A549 treated with Hydrocortisone at 1 μM for 4 hours (cell line): ENCODE data around the gene TSLP. TPM values are rescaled to one million over a fixed set of nuclear protein-coding genes. Genes with fewer than 3 reads are reported as not detected.

ENCODE experiments used
- total RNA-seq: library from RNA; stranded (reverse); fragments of 200-300 nt; extraction: Qiagen RNA extraction; gene quantifications from 5 replicates; pipeline ENCODE4 v1.2.3, GENCODE V29; 2022

Gene TSLP
- not detected in 5 replicates for total RNA-seq

GRCh38 chr5:111071413-111071812 is at the start of gene TSLP:
Gene TSLP, plus strand, starts transcription at chr5:111071713. Its CDS starts 178 bp downstream, at chr5:111071891.

GRCh38 chr5:111092062-111092853 is 20.7 kb downstream of the TSLP start, which contains the start of gene WDR36:
Gene WDR36, plus strand, starts transcription at chr5:111092348. Its CDS starts 109 bp downstream, at chr5:111092457.

Other genes with a start within 250 kb of the TSLP start
- 11.4 to 19.0 TPM (median 14.8 TPM) in 5 replicates for gene WDR36, start 20.6 kb downstream of the TSLP start, total RNA-seq
- 0.01 to 0.25 TPM (median 0.15 TPM) in 4 of 5 replicates, not detected in the other for gene CAMK4, start 152.7 kb downstream of the TSLP start, total RNA-seq